GM18499 (cell line): ENCODE data around the gene SUCLG2.

Experiments
- ATAC-seq: cut with Tn5 transposase; IDR thresholded peaks from one replicate; pipeline ENCODE4 v1.9.1; 2021; ENCODE audit warnings: moderate number of reproducible peaks; ENCODE audit not compliant: insufficient read depth, unreplicated experiment

The SUCLG2 gene

DNA sequence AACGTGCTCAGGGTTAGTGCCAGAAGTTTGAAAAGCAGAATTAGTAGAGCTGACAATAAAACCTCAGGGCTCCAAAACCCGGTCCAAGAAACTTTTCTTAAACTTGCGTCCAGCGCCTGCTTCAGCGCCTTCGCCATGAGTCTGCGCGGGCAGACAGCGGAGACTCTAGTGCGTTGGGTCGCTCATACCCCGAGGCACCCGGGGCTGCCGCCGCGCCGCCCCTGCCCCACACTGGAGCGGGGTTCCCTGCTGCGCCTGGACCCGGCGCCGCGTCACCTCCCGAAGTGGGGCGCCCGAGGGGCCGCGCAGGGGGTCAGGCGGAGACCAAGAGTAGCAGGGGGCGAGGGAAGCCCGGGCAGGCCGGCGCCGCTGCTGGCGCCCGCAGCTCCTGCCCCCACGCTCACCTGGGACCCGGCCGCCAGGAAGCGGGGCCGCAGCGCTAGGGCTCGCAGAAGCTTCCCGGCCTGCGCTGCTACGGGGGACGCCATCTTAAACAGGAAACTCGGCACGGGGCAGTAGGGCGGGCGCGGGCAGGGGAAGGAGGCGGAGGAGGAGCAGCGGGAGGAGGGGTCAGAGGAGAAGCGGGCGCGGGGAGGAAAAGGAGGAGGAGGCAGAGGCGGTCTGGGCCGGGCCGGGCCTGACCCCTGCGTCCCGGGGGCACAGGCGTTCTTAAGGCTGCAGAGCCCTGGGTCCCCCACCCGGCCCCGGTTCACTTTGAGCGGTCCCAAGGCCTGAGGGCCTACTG is at the start of gene SUCLG2:
TSS of gene SUCLG2 (minus strand) at position 514 of the 745 bp plus-strand sequence. CDS start at position 488, 26 bp downstream.
- peak; percentile 28 for ATAC-seq

- no peak for ATAC-seq
These were observed 46.2 kb upstream of the SUCLG2 start for GRCh38 chr3:67700596-67700995.

- no peak for ATAC-seq
These were observed 45.5 kb upstream of the SUCLG2 start for GRCh38 chr3:67699882-67700281.

GRCh38 chr3:67692621-67693020 is 38.2 kb upstream of the SUCLG2 start:
- no peak for ATAC-seq

- ATAC-seq, result no peak
These were observed 37.5 kb upstream of the SUCLG2 start for GRCh38 chr3:67691926-67692325.

GRCh38 chr3:67691207-67691606 is 36.8 kb upstream of the SUCLG2 start:
- ATAC-seq, result no peak

- ATAC-seq, result no peak
These were observed 35.4 kb upstream of the SUCLG2 start for GRCh38 chr3:67689806-67690205.

GRCh38 chr3:67688231-67688630 is 33.8 kb upstream of the SUCLG2 start:
- ATAC-seq, result no peak

- peak; percentile 4 for ATAC-seq
These were observed 31.7 kb upstream of the SUCLG2 start for GRCh38 chr3:67686069-67686468.

DNA sequence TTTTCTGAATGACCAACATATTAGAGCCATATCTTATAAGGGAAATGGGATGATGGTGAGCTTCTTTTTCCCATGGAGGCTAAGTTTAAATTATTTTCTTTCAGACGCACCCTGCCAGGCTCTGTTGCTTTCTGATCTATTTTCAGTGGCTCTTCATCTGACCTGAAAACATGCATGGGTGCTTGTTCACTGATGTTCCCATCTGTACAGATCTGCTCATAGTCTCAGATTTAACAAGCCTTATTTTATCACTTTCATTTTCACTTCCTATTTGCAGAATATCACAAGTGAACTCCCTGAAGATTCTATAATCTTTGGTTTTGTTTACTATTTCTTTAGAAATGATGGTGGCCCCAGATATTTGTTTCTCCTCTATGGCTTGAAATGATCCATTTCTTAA is 31.1 kb upstream of the SUCLG2 start:
- peak; percentile 100 for ATAC-seq

GRCh38 chr3:67684211-67684610 is 29.8 kb upstream of the SUCLG2 start:
- no peak for ATAC-seq

DNA sequence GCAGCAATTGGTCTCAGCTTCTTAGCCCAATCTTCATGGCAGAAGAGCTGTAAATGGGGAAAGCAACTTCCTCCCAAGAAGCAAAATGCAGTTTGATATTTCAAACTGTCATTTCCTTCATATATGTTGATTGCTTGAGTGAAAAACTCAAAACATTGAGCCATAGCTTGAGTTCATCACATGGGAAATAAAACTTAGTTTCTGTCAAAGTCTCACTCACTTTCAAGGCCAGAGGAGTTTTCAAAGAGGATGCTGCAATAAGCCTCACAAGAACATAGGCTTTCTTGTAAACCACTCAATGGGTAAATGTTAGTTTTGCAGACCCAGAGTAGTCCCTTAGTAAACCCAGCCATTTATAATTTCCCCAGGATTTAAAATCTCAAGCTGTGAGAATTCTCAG is 29.1 kb upstream of the SUCLG2 start:
- ATAC-seq, result no peak

DNA sequence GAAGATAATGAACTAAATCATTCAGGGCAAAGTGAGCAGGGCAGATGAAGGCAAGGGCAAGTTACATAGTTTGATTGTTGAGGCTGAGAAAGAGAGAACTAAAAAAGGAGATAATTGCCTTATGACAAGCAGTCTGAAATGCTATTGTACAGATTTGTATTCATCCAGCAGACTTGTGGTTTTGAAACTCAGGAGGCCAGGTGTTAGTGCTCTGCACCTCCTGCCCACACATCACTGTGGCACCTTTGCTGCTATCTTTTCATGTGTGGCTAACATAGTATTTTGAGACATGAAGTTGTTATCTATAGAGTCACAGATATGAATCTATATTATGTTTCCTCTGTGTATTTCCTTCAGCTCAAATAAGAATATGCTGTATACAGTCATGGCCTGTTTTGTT is 24.3 kb upstream of the SUCLG2 start:
- ATAC-seq, result peak; percentile 68

DNA sequence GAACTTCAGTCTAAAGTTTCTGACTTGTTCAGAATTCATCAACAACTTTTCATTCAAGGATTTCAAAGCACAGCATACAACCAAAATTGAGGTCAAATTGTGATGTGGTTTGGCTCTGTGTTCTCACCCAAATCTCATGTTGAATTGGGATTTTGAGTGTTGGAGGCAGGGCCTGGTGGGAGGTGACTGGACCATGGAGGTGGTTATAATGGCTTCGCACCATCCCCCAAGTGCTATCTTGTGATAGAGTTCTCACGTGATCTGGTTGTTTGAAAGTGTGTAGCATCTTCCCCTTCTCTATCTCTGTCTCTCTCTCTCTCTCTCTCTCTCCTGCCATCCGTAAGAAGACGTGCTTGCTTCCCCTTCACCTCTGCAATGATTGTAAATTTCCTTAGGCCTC is 19.6 kb upstream of the SUCLG2 start:
- ATAC-seq, result no peak

DNA sequence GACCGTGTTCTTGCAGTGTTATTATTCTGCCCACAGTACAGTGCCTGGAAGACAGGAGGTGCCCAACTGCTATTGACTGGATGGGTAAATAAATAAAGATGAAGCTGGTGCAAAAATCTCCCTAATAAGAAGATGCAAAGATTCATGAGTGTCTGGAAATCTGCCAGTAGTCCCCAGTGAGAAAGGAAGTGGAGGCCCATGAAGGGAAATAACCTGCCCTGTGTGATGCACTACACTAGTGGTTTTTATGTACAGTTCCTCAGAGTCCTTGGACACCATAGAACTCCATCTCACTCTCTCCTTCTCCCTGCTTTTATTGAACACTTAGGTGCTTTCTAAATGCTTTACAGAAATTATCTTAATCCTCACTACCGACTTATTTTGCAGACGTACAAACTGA is 8.3 kb upstream of the SUCLG2 start:
- no peak for ATAC-seq

GRCh38 chr3:67661089-67661488 is 6.7 kb upstream of the SUCLG2 start:
- no peak for ATAC-seq

- no peak for ATAC-seq
These were observed 2.8 kb upstream of the SUCLG2 start for GRCh38 chr3:67657192-67657591.

GRCh38 chr3:67656614-67657013 is 2.2 kb upstream of the SUCLG2 start:
- ATAC-seq, result no peak

- ATAC-seq, result peak; percentile 61
These were observed 1.1 kb upstream of the SUCLG2 start for GRCh38 chr3:67655364-67656121.

- ATAC-seq, result no peak
These were observed 399 bp upstream of the SUCLG2 start for GRCh38 chr3:67654844-67655177.

DNA sequence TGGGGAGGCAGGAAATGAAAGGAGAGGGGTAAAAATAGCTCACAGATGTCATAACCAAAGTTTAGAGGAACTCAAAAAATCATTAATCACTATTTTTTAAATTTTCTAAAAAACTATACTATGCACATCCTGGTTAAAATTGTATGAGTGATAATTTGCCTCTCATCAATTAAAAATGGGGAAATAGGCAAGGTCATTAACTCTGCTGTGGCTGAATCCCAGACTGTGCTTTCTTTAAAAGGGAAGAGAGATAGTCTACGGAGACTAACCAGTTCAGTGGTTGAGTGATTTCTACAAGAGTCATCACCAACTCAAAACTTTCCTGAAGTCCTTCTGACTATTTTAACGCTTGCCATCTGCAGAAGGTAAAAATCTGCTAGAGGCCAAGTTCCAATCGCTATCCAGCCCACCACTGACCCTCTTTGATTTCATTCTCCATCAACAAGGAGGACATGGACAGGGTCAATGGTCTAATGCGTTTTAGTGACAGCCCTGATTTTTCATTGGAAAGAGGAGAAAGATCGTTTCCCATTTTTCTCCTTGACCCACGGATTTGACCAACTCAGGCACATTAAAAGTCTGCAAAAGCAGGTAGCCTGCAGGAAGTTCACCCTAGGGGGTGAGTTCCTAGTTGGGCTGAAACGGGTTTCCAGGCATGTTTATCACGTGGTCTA is 850 bp downstream of the SUCLG2 start:
- peak; percentile 5 for ATAC-seq
